ENCODE results near the gene IGFBP2. TPM values are rescaled to one million over a fixed set of nuclear protein-coding genes. Genes with fewer than 3 reads are reported as not detected.

The IGFBP2 gene
- polyA plus RNA-seq, 1 donor (not counting 4 experiments of a cell fraction or from before 2014, with no cell fraction given): 10.2 TPM

GRCh38 chr2:216666461-216667233 is 33.4 kb downstream of the IGFBP2 start:
- Histone ChIP-seq H4K20me1 (ENCODE audit: control insufficient read depth, extremely low read depth, insufficient read depth, low read length) (no peaks in the 10 kb centered on the region), H3K4me3 (ENCODE audit: control insufficient read depth in 2 of 3, extremely low read depth in 1 of 3, insufficient read depth in 2 of 3, low read depth in 1 of 3, low read length in 3 of 3) (no peak overlapping the region), H3K9me1 (ENCODE audit: control insufficient read depth, extremely low read depth, insufficient read depth, low read length) (peaks cover 4% of the 10 kb centered on the region), H3K9me3 (ENCODE audit: control insufficient read depth, low read depth, low read length) (no peaks in the 10 kb centered on the region), H3K4me1 (ENCODE audit: control insufficient read depth, extremely low read depth, insufficient read depth, low read length) (peaks cover 22% of the 10 kb centered on the region), H3K27ac (ENCODE audit: control insufficient read depth, insufficient read depth, low read length) (no peak overlapping the region), H3K36me3 (ENCODE audit: control insufficient read depth in 2 of 2, extremely low read depth in 1 of 2, insufficient read depth in 2 of 2, low read length in 2 of 2) (no peaks in the 10 kb centered on the region), H3K9ac (ENCODE audit: control insufficient read depth, extremely low read depth, insufficient read depth, low read length) (no peak overlapping the region), H2AFZ (ENCODE audit: control insufficient read depth, low read length) (no peak overlapping the region), H3K27me3 (ENCODE audit: control insufficient read depth, extremely low read depth, insufficient read depth, low read length) (peaks cover 11% of the 10 kb centered on the region), H3K4me2 (ENCODE audit: control insufficient read depth, extremely low read depth, insufficient read depth, low read depth, low read length) (no peak overlapping the region), H3K79me2 (ENCODE audit: control insufficient read depth, insufficient read depth, low read length) (no peaks in the 10 kb centered on the region)
- dilution Hi-C loops (cut with MboI; ENCODE audit: extremely low pct_ligation_motif_present, low sequenced_read_pairs): no loop called here
- FAIRE-seq (peak; percentile 100), DNase-seq (ENCODE audit: low read depth, low spot score) (peak; percentile 57)
- TF ChIP-seq EZH2 (IDR thresholded peaks at IDR 0.05; ENCODE audit: low read length) (no peak), CTCF (optimal IDR thresholded peaks at IDR 0.05 in 1 of 3, IDR thresholded peaks at IDR 0.05 in 1 of 3, conservative IDR thresholded peaks at IDR 0.05 in 1 of 3; ENCODE audit: extremely low read depth in 1 of 3, insufficient read depth in 2 of 3, low read length in 3 of 3) (peak; percentile 95 to 100 (median 99))

- dilution Hi-C loops (cut with MboI; ENCODE audit: extremely low pct_ligation_motif_present, low sequenced_read_pairs): no loop called here
- no peak overlapping the region for H3K4me2 ChIP-seq (ENCODE audit: control insufficient read depth, extremely low read depth, insufficient read depth, low read depth, low read length)
- no peaks in the 10 kb centered on the region for H3K9me3 ChIP-seq (ENCODE audit: control insufficient read depth, low read depth, low read length)
- H3K4me1 ChIP-seq (ENCODE audit: control insufficient read depth, extremely low read depth, insufficient read depth, low read length): peaks cover 10% of the 10 kb centered on the region
- peaks cover 19% of the 10 kb centered on the region for H3K27me3 ChIP-seq (ENCODE audit: control insufficient read depth, extremely low read depth, insufficient read depth, low read length)
- H3K36me3 ChIP-seq (ENCODE audit: control insufficient read depth in 2 of 2, extremely low read depth in 1 of 2, insufficient read depth in 2 of 2, low read length in 2 of 2): no peaks in the 10 kb centered on the region
- no peaks in the 10 kb centered on the region for H3K79me2 ChIP-seq (ENCODE audit: control insufficient read depth, insufficient read depth, low read length)
- no peak overlapping the region for H3K27ac ChIP-seq (ENCODE audit: control insufficient read depth, insufficient read depth, low read length)
- TF ChIP-seq EZH2 (IDR thresholded peaks at IDR 0.05; ENCODE audit: low read length): no peak
- TF ChIP-seq CTCF (optimal IDR thresholded peaks at IDR 0.05 in 1 of 3, IDR thresholded peaks at IDR 0.05 in 1 of 3, conservative IDR thresholded peaks at IDR 0.05 in 1 of 3; ENCODE audit: extremely low read depth in 1 of 3, insufficient read depth in 2 of 3, low read length in 3 of 3): no peak
- no peak overlapping the region for H3K4me3 ChIP-seq (ENCODE audit: control insufficient read depth in 2 of 3, extremely low read depth in 1 of 3, insufficient read depth in 2 of 3, low read depth in 1 of 3, low read length in 3 of 3)
- DNase-seq (ENCODE audit: low read depth, low spot score) (no peak), FAIRE-seq (no peak)
- H3K9me1 ChIP-seq (ENCODE audit: control insufficient read depth, extremely low read depth, insufficient read depth, low read length): peaks cover 2% of the 10 kb centered on the region
- no peaks in the 10 kb centered on the region for H4K20me1 ChIP-seq (ENCODE audit: control insufficient read depth, extremely low read depth, insufficient read depth, low read length)
- no peak overlapping the region for H2AFZ ChIP-seq (ENCODE audit: control insufficient read depth, low read length)
- no peak overlapping the region for H3K9ac ChIP-seq (ENCODE audit: control insufficient read depth, extremely low read depth, insufficient read depth, low read length)
These were observed 37.3 kb downstream of the IGFBP2 start for GRCh38 chr2:216670266-216671080.

All from keratinocyte (primary cell).